Panc1 (cell line): Measurements from ENCODE around the gene ATP6V0C. TPM values are rescaled to one million over a fixed set of nuclear protein-coding genes. Genes with fewer than 3 reads are reported as not detected.

ENCODE experiments used
- ATAC-seq: fragments of 200-7000 bp; cut with Tn5 transposase; 2 replicates; pipeline ENCODE4 v1.9.1; 2020; ENCODE audit warnings: mild to moderate bottlenecking, moderate library complexity
- BruUV-seq: library from RNA; stranded (reverse); fragments of 400-500 nt; replicated peaks from 2 replicates; lab custom pipeline; 2021; lab: Mats Ljungman, UMichigan
- CTCF ChIA-PET: fragments of 300-600 bp; sonication (Branson Sonifier 250); formaldehyde crosslinking; loops from one replicate; lab custom pipeline; 2022; ENCODE audit warnings: antibody characterized with exemption; lab: Charles Lee
- POLR2A ChIA-PET: fragments of 300-600 bp; sonication (Branson Sonifier 250); formaldehyde crosslinking; loops from one replicate; lab custom pipeline; 2022; ENCODE audit warnings: antibody characterized with exemption; lab: Charles Lee
- DNase-seq: peaks from one replicate; pipeline ENCODE4 v3.0.0-alpha.2; 2010; ENCODE audit warnings: low read depth, low spot score
- H3K27ac ChIP-seq: 2 replicates; pipeline ENCODE4 v1.5.1; 2011; ENCODE audit warnings: mild to moderate bottlenecking, low read length, inconsistent platforms
- H3K27me3 ChIP-seq: fragments of 200-500 bp; sonication (Bioruptor generic); 2 replicates; pipeline ENCODE4 v1.6.0; 2014; ENCODE audit warnings: low read length, inconsistent platforms; ENCODE audit not compliant: control insufficient read depth, insufficient read depth
- H3K36me3 ChIP-seq: fragments of 200-500 bp; sonication (Bioruptor generic); 2 replicates; pipeline ENCODE4 v1.5.1; 2014; ENCODE audit warnings: inconsistent platforms, mild to moderate bottlenecking, low read length, moderate library complexity; ENCODE audit not compliant: control insufficient read depth, insufficient read depth
- H3K4me1 ChIP-seq: 2 replicates; pipeline ENCODE4 v1.5.1; 2011; ENCODE audit warnings: inconsistent platforms, mild to moderate bottlenecking, low read length, moderate library complexity; ENCODE audit not compliant: control insufficient read depth, insufficient read depth
- H3K4me3 ChIP-seq, 2 experiments: 2 replicates each; pipeline ENCODE4 v1.5.1; 2011 to 2012; ENCODE audit warnings: low read depth in 2 of 2, low read length in 2 of 2, mild to moderate bottlenecking in 2 of 2, inconsistent platforms in 1 of 2, moderate library complexity in 1 of 2
- H3K9me3 ChIP-seq: fragments of 200-500 bp; sonication (Bioruptor generic); 2 replicates; pipeline ENCODE4 v1.5.1; 2014; ENCODE audit warnings: low read depth, mild to moderate bottlenecking, inconsistent platforms, low read length, moderate library complexity; ENCODE audit not compliant: control insufficient read depth, insufficient read depth
- POLR2AphosphoS5 ChIP-seq: IDR thresholded peaks from 2 replicates; pipeline ENCODE4 v1.6.1; 2012; ENCODE audit warnings: mild to moderate bottlenecking, low read depth, low read length, moderate library complexity
- SIN3A ChIP-seq: IDR thresholded peaks from 2 replicates; pipeline ENCODE4 v1.6.1; 2012; ENCODE audit warnings: low read depth, mild to moderate bottlenecking, low read length, moderate library complexity, borderline replicate concordance; ENCODE audit not compliant: insufficient read depth
- TCF7L2 ChIP-seq: IDR thresholded peaks from 2 replicates; pipeline ENCODE4 v1.6.1; 2011; ENCODE audit warnings: mild to moderate bottlenecking, low read depth, low read length, inconsistent platforms
- in situ Hi-C: cut with HindIII; loops from 2 replicates; pipeline ENCODE4 v1.10.0; 2016; ENCODE audit warnings: low sequenced_read_pairs, low pct_unique_long_range_greater_than_20kb
- intact Hi-C: fragments of 100-400 bp; cut with micrococcal nuclease; formaldehyde crosslinking; loops from one replicate; pipeline ENCODE4 v1.10.0; 2022; ENCODE audit not compliant: unreplicated experiment
- total RNA-seq: library from RNA; stranded (reverse); gene quantifications from one replicate; pipeline ENCODE4 v1.2.1, GENCODE V29; 2021; ENCODE audit not compliant: unreplicated experiment
- TF ChIP-seq, protein P1 (sequence below), 2 experiments: IDR thresholded peaks; 2 replicates each; pipeline ENCODE4 v1.6.1; 2011 to 2012; ENCODE audit warnings: low read depth in 2 of 2, control low read depth in 1 of 2, low read length in 1 of 2, mild to moderate bottlenecking in 1 of 2, moderate library complexity in 1 of 2; ENCODE audit not compliant: insufficient read depth in 1 of 2
- TF ChIP-seq, protein P2 (sequence below): fragments of 450-650 bp; IDR thresholded peaks from 2 replicates; pipeline ENCODE4 v1.5.1; 2017; ENCODE audit warnings: mild to moderate bottlenecking

The ATP6V0C gene
- total RNA-seq, 1 experiment from 2014 or later: 282 TPM

DNA sequence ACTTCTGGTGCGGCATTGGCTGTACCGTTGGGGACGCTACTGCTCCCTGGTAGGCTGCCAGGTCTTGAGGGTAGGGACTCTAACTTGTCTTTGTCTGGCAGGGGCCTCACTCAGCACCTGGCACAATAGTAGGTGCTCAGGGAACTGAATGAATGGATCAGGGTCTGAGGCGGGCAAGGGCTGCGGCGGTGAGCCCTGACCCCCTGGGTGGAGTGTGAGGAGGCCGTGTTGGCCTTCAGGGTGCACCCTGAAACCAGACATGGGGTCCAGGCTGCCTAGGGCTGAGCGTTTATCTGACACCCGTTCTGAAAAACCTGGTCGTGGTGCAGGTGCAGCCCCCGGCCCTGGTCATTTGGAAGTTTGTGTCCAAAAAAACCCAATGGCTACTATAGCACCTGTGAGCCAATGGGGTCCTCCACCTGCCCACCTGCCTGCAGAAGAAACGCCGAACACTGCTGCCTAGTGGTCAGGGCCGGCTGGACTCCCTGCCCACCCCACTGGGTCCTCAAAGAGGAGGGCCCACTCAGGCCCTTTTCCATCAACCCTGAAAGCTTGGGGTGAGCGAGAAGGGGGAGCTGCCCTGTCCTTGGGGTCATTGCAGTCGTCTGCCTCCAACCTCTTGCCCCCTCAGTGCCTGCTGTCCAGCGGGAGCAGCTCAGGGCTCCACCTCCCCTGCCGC lies 4.9 kb upstream of the ATP6V0C start:
- intact Hi-C loops (no loop called here), in situ Hi-C loops (no loop called here)
- DNase-seq (no peak), ATAC-seq (no peak)
- no TSS peak for BruUV-seq
- Histone ChIP-seq H3K27ac (no peak overlapping the region), H3K4me3 (no peak overlapping the region), H3K9me3 (no peaks in the 10 kb centered on the region), H3K27me3 (no peaks in the 10 kb centered on the region), H3K4me1 (peaks cover 7% of the 10 kb centered on the region; the same call in 1 of the 2 replicates), H3K36me3 (no peaks in the 10 kb centered on the region; the same call in 1 of the 2 replicates)
- ChIA-PET POLR2A (no interaction called here), CTCF (no interaction called here)
- TF ChIP-seq, protein P1, sequence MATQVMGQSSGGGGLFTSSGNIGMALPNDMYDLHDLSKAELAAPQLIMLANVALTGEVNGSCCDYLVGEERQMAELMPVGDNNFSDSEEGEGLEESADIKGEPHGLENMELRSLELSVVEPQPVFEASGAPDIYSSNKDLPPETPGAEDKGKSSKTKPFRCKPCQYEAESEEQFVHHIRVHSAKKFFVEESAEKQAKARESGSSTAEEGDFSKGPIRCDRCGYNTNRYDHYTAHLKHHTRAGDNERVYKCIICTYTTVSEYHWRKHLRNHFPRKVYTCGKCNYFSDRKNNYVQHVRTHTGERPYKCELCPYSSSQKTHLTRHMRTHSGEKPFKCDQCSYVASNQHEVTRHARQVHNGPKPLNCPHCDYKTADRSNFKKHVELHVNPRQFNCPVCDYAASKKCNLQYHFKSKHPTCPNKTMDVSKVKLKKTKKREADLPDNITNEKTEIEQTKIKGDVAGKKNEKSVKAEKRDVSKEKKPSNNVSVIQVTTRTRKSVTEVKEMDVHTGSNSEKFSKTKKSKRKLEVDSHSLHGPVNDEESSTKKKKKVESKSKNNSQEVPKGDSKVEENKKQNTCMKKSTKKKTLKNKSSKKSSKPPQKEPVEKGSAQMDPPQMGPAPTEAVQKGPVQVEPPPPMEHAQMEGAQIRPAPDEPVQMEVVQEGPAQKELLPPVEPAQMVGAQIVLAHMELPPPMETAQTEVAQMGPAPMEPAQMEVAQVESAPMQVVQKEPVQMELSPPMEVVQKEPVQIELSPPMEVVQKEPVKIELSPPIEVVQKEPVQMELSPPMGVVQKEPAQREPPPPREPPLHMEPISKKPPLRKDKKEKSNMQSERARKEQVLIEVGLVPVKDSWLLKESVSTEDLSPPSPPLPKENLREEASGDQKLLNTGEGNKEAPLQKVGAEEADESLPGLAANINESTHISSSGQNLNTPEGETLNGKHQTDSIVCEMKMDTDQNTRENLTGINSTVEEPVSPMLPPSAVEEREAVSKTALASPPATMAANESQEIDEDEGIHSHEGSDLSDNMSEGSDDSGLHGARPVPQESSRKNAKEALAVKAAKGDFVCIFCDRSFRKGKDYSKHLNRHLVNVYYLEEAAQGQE (IDR thresholded peaks at IDR 0.05; ENCODE audit: insufficient read depth in 1 of 2, low read depth in 2 of 2, low read length in 1 of 2): no peak
- TF ChIP-seq POLR2AphosphoS5: no peak
- no peak for TF ChIP-seq TCF7L2
- no peak for TF ChIP-seq SIN3A
- TF ChIP-seq, protein P2, sequence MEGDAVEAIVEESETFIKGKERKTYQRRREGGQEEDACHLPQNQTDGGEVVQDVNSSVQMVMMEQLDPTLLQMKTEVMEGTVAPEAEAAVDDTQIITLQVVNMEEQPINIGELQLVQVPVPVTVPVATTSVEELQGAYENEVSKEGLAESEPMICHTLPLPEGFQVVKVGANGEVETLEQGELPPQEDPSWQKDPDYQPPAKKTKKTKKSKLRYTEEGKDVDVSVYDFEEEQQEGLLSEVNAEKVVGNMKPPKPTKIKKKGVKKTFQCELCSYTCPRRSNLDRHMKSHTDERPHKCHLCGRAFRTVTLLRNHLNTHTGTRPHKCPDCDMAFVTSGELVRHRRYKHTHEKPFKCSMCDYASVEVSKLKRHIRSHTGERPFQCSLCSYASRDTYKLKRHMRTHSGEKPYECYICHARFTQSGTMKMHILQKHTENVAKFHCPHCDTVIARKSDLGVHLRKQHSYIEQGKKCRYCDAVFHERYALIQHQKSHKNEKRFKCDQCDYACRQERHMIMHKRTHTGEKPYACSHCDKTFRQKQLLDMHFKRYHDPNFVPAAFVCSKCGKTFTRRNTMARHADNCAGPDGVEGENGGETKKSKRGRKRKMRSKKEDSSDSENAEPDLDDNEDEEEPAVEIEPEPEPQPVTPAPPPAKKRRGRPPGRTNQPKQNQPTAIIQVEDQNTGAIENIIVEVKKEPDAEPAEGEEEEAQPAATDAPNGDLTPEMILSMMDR: no peak

DNA sequence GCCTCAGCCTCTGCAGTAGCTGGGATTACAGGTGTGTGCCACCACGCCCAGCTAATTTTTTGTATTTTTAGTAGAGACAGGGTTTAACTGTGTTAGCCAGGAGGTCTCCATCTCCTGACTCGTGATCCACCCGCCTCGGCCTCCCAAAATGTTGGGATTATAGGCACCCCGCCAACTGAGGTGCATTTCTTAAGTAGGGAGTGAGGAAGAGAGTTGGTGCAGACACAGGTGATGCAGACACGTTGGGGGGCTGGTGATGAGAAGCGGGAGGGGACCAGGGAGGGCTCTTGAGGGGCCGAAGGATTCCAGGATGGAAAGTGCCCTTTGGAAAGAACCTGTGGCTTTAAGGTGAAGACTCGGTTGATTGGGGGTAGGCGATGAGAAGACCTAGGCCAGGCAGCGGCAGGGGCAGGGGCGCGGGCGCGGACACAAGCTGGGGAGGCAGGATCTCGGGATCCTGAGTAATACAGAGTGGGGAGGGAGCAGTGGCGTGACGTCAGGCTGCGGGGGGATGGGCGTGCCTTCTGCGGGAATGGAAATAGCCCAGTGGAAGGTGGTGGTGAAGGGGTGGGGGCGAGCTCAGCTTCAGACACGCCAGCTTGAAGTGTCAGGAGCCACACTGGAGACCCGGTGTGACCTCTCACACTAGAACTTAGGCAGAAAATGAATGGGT lies 2.5 kb upstream of the ATP6V0C start:
- ChIA-PET CTCF (no interaction called here), POLR2A (no interaction called here)
- Histone ChIP-seq H3K27me3 (no peaks in the 10 kb centered on the region), H3K9me3 (no peaks in the 10 kb centered on the region), H3K27ac (no peak overlapping the region), H3K36me3 (peaks cover 2% of the 10 kb centered on the region; the same call in 1 of the 2 replicates), H3K4me3 (no peak overlapping the region), H3K4me1 (peaks cover 14% of the 10 kb centered on the region)
- in situ Hi-C loops (no loop called here), intact Hi-C loops (no loop called here)
- DNase-seq: no peak
- no peak for TF ChIP-seq POLR2AphosphoS5
- TF ChIP-seq SIN3A: no peak
- BruUV-seq: no TSS peak
- no peak for ATAC-seq
